GM12873 (cell line): Measurements from ENCODE around the gene CEP41.

Experiments used
- CTCF ChIP-seq: IDR thresholded peaks from 2 replicates; pipeline ENCODE4 v1.5.1; 2012; ENCODE audit warnings: low read depth, mild to moderate bottlenecking, moderate library complexity, low read length, control low read depth; ENCODE audit not compliant: insufficient read depth; ENCODE audit errors: missing control alignments

Gene CEP41

GRCh38 chr7:130436253-130436652 is 4.6 kb downstream of the CEP41 start:
- no peak for TF ChIP-seq CTCF

DNA sequence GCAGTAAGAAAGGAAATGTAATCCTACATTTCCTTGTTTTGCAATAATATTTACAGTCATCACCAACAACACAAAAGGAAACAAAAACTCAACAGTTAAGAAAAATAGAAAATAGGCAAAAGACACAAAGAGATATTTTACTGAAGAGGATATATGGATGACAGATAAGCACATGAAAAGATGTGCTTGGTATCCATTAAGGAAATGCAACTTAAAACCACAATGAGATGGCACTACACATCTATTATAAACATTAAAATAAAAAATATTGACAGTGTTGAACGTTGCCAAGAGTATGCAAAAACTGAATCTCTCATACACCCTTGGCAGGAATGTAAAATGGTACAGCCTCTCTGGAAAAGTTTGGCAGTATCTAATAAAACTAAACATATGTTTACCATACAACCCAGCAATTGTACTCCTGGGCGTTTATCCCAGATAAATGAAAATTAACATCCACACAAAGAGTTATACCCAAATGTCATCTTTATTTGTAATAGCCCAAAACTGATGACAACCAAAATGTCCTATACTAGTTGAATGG is 5.4 kb downstream of the CEP41 start:
- TF ChIP-seq CTCF: no peak

DNA sequence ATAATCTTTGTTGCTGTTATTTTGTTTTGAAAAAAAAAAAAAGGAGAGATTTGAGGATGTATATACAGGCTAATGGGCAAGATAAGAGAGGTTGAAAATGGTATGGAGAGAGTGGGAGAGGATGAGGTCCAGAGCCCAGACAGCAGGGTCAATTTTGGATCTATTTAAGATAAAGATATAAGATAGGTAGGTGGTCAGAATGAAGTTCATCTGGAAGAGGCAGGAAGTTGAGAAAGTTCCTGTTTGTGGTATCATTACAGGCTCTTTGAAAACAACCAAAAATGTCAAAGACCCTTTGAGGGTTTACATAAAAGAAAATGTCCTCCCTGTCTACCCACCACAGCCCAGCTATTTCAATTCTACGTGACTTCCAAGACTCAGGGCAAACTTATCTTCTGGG is 7.5 kb downstream of the CEP41 start:
- no peak for TF ChIP-seq CTCF

DNA sequence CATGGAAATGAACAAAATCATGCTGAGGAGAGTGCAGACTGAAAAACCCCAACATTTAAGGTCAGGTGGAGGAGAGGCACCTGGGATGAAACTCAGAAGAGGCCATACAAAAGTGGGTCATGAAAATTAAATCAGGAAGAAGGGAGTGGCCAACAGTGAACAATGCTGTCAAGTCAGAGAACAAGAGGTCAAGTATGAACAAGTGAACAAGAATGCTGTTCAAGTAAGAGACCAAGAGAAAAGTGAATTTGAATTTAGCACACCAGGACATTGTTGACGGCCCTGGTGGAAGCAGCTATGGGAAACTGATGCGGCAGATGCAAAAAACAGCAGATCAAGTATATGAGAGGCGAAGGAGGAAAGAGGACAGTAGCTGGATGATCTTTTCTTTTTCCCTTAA is 7.9 kb downstream of the CEP41 start:
- no peak for TF ChIP-seq CTCF

GRCh38 chr7:130430841-130431666 is 9.8 kb downstream of the CEP41 start:
- no peak for TF ChIP-seq CTCF

DNA sequence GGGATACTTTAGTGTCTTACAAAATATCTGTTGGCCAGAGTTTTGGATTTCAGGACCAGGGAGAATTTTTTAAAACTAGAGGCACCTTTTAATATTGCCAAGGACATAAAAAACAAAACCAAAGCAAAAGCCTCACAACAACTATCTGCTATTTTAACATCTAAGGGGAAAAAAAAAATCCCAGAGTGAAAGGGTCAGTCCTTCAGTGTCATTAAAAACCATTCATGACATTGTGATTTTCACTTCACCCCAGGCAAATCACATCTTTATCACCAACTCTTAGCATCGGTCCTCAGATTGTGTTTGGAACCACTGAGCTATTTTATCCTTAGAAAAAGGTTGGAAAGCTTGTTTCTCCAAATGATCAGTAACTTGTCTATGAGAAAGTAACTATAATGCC is 10.7 kb downstream of the CEP41 start:
- TF ChIP-seq CTCF: no peak

DNA sequence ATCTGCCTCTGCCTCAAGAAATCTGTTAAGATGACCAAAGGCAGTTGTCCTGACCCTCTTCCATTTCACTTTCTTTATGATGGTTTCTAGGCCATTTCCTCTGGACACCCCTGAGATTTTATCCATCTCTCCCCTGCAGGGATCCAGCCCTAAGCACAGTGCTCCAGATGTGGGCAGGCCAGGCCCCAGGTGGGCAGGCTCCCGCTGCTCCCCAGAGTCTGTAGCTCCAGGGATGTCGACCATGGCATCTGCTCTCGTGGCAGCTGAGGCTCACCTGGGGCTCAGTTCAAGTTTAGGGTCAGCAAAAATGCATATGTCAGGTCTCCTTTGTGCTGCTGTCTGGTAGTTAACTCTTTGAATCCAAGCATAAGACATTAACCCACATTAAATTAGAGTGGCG is 11.8 kb downstream of the CEP41 start:
- TF ChIP-seq CTCF: no peak
